ENCODE measurements around the gene KRT33A.
"Not testable (repeated sequence)": the region's sequence is repeated elsewhere in the genome, so short reads cannot be mapped to it uniquely, and the experiment has no call there.

The KRT33A gene

DNA sequence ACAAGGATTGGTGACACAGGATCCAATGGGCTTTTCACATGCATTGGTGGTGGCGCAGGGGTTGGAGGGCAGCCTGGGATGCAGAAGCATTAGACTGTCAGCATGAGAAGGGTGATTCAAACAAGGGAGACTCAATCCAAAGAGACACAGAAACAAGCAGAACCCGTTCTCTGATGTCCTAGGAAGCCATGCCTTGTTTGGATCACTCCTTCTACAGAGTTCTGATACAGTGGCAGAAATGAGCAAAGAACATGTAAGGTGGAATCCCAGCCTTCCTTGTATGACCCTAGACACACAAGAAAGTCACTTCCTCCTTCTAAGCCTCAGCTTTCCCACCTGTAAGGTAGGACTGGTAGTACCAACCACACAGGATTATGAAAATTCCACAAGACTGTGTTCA is 13.3 kb upstream of the KRT33A start:
- no peak for DNase-seq (ENCODE audit: low read depth)

DNA sequence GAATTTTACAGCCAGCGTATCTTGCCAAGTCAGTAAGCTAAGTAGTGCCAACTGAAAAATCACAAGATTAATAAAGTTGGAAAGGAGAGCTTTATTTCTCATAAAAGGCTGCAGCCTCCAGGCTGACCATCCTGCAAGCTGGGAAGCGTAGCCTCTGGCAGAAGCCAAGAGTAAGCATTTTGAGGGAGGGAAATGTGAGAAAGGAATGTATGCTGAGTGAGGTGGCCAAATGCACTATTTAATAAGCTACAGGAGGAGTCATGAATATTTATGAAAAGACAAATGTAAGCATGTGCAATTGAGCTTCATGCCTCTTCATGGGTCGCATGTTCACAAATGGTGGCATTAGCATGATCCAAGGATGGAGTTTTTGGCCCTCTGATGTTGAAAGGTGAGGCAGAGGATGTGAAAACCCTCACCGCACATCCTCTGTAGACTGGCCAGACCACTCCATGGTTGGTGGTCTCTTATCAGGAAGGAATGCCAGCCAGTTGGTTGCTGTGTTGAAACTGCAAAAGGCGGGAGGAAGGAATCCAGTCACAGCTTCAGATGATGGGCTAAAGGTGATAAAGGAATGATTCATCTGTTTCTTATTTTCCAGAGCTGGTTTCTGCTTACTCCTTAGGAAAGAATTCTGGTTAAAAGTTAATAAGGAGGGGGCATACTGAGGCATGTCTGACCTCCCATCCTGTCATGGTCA is 9.8 kb upstream of the KRT33A start:
- DNase-seq (ENCODE audit: low read depth), result no peak

DNA sequence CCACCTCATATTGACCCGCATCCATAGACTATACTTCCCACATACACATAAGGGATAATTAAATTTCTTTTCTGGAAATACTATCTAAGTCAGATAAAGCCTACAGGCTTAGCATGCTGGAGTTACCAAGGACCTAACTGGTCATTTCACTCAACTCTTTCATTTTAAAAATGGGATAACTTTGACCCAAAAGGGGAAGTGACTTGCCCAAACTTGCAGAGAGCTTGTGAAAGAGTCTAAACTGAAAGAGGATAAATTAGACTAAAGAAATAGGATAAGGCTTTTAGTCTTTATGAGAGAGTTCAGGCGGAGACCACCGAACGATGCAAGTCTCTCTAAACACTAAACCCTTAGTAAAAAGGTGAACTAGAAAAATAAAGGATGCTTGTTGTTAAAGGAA is 3.9 kb upstream of the KRT33A start:
- no peak for DNase-seq (ENCODE audit: low read depth)

GRCh38 chr17:41352597-41353366 is 2.2 kb upstream of the KRT33A start:
- DNase-seq (ENCODE audit: low read depth), result no peak

DNA sequence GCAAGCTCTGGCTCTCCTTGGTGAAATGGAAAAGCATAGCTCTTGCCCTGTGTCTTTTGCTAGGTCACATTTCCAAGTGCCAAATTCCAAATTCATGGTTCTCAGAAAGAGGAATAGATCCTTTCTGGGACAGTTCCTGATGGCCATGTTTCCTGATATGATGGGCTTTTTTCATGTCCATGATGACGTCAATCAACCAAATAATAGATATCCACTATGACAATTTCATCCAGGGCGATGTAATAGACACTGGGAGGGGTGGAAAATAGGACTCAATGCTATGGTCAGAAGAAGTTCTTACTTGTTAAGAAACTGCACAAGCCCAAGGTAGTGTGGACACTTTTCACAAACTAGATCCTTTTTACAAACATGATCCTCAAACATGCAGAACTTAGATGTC is 549 bp upstream of the KRT33A start:
- DNase-seq (ENCODE audit: low read depth), result no peak

DNA sequence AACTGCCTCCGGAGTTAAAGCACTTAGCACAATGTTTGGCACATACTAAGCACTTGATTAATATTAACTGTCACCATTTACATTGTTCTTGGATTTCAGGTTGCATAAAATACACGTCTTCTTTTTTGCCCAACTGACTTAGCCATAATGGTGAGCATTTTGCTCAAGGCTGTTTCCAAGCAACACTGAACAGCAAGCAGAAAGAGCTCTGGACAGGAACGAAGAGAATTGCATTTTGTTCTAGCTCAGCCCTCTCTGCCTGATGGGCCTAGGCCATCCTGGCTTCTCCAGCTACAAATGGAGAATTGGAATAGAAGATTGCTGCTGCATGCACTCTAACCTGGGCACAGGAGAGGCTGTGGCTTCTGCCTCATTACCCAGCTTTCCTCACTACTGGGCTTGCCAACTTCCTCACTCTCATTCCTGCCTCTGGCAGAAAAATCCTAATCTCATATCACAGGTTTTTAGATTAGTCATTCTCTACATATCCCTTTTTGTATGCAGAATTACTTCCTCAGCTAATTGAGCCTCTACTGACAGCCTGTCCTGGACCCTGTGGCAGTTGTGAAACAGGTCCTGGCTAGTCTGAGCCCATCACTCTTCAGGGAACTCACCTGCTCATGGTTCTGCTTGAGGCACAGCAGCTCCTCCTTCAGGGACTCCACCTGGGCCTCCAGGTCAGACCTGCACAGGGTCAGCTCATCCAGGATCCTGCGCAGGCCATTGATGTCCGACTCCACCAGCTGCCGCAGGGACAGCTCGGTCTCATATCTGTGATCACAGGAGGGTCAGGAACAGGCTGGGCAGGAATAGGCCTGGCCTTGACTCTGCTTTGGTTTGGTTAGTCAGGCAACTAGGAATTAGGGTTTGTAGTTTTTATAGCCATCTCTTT is 2.5 kb downstream of the KRT33A start:
- DNase-seq (ENCODE audit: low read depth), result no peak

GRCh38 chr17:41346421-41346820 is 4.2 kb downstream of the KRT33A start:
- DNase-seq (ENCODE audit: low read depth), result not testable (repeated sequence)

- no peak for DNase-seq (ENCODE audit: low read depth)
These were observed 4.6 kb downstream of the KRT33A start for GRCh38 chr17:41345992-41346391.

- no peak for DNase-seq (ENCODE audit: low read depth)
These were observed 7.6 kb downstream of the KRT33A start for GRCh38 chr17:41343029-41343428.

GRCh38 chr17:41340934-41341861 is 9.4 kb downstream of the KRT33A start:
- no peak for DNase-seq (ENCODE audit: low read depth)

DNA sequence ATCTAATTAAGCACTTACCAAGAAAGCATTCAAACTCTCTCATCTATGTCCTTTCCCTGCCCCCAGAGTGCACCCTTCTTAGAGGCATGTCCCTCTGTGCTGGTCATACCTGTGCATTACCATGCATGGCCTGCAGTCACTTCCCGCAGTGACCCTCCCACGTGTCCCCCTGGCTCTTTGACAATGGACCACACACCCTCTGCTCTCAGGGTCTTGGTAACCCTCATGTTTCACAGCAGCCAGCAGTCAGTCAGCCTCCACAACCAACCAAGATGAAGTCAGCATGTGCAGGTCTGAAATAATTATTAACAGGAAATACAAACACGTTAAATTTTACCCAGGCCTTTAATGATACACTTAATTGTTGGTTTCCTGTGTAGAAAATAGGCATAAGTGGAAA is 10.1 kb downstream of the KRT33A start:
- DNase-seq (ENCODE audit: low read depth), result no peak

- no peak for DNase-seq (ENCODE audit: low read depth)
These were observed 11.0 kb downstream of the KRT33A start for GRCh38 chr17:41339571-41340172.

DNA sequence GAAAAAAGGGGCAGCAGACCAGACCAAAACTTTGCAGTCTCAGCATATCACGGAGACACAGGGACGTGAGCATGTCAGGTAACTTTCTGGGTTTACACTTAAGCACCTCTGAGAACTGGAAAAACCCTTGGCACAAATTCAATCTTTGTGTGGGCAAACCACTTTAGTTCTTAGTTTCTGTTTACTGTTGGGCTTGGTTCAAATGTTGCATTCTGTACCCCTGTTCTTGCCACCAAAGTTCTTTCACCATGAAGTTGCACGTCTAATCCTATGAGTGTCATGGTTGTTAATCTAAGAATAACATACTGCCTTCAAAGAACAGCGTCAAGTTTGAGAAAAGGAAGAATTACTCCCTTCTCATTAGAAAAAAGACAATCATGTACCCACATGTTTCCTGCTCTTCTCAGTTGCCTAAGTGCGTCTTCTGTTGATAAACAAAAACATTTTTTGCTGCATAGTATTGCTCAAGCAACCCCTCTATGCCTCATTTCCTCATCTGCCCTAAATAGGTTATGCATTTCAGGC is 11.6 kb downstream of the KRT33A start:
- DNase-seq (ENCODE audit: low read depth), result no peak

DNA sequence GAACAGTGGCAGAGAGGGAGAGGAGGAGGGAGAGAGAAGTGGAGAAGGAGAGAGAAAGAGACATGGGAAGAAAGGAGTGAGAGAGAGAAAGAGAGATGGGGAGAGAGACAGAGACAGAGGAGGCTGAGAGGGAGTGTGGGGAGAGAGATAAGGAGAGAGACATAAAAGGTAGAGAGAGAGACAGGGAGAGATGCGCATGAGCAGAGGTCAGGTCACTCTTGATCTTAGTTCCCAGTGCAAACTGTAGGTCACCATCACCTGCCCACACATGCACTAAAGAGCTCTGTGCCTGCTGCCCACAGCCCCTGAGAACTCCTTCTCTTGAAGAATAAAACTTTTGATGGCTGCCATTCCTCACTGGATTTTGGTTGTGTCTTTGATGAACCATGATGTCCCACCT is 14.9 kb downstream of the KRT33A start:
- DNase-seq (ENCODE audit: low read depth), result no peak

DNA sequence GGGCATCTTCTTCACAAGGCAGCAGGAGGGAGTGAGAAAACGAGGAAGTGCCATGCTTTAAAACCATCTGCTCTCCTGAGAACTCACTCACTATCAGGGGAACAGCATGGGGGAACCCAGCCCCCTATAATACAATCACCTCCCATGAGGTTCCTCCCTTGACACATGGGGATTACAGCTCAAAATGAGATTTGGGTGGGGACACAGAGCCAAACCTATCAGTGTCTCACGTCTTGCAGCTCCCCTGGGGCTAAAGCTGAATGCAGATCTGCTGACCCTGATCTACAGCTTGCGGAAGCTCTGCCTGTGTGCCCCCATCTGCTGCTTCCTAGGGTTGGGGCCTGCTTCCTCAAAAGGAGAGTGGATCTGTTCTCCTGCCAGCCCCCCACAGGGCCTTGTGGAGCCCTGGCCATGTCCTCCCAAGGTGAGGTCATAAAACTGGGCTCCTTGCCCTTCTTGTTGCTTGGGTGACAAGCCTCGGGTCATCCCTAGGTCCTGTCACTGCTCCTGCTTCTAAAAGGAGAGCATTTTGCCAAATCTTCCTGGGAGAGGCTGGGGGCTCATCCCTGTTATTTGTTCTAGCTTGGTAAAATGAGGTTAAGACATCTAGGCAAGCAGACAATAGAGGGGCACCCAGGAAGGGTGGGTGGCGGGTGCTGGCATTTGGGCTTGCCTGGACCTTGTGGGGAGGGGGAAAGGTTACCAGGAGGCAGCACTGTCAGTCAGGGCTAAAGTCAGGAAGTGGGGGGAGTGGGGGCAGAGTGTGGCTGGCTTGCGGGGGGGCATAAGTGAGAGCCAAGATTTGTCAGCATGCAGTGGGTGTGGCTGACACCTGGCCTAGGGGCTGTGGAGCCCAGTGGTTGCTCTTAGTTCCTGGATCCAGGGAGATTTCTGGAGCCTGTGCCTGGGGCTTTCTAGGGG is 16.0 kb downstream of the KRT33A start:
- no peak for DNase-seq (ENCODE audit: low read depth)

GRCh38 chr17:41333836-41334235 is 16.8 kb downstream of the KRT33A start:
- no peak for DNase-seq (ENCODE audit: low read depth)

- no peak for DNase-seq (ENCODE audit: low read depth)
These were observed 17.5 kb downstream of the KRT33A start for GRCh38 chr17:41333098-41333497.

DNA sequence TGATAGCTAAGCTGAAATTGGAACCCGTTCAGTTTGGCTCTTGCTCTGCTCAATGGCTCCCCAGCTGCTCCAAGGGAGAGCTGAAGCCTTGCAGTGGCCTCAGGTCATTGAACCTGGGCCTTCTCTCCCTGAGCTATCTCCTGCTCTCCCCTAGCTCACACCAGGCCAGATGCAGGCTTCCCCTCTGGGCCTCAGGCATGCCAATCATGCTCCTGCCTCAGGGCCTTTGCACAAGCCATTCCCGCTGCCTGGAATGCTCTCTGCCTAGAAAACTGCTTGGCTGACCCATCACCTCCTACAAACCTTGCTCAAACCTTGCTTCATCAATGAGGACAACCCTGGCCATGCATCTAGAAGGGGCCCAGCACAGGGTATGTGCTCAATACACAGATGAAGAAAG is 18.4 kb downstream of the KRT33A start:
- DNase-seq (ENCODE audit: low read depth), result no peak

DNA sequence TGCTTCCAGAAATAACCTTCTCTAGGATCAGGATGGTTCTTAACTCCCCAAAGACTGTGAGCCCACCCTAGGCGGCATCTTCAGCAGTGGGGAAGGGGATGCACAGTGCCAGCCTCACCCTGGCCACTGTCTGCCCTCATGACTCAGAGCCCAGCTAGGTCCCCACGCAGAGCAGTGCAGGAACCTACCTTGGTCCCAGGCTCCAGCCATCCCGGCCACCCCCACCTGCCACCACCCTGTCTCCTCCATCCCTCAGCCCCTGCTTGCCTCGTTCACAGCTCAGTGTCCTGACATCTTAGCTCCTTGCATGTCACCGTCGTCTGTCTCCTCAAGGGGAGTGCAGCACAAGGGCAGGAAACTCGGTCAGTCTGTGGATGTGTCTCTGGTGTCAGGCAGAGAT is 19.0 kb downstream of the KRT33A start:
- no peak for DNase-seq (ENCODE audit: low read depth)
